WTC11 (cell line): ENCODE results near the gene SEC22A.

Source experiments
- ATF1 ChIP-seq: sonication (generic); formaldehyde crosslinking; IDR thresholded peaks from 2 replicates; pipeline ENCODE4 v1.8.1; 2023; ENCODE audit warnings: mild to moderate bottlenecking, moderate library complexity, missing genetic modification reagents
- ESRRA ChIP-seq: sonication (generic); formaldehyde crosslinking; IDR thresholded peaks from 2 replicates; pipeline ENCODE4 v1.8.1; 2022; ENCODE audit warnings: mild to moderate bottlenecking, missing genetic modification reagents, borderline replicate concordance
- GABPB1 ChIP-seq: sonication (generic); formaldehyde crosslinking; IDR thresholded peaks from 2 replicates; pipeline ENCODE4 v1.8.1; 2023; ENCODE audit warnings: mild to moderate bottlenecking, missing genetic modification reagents
- JUN ChIP-seq: sonication (generic); formaldehyde crosslinking; IDR thresholded peaks from 2 replicates; pipeline ENCODE4 v1.8.0; 2023; ENCODE audit warnings: mild to moderate bottlenecking, missing genetic modification reagents
- NFE2L1 ChIP-seq: sonication (generic); formaldehyde crosslinking; IDR thresholded peaks from 2 replicates; pipeline ENCODE4 v1.8.1; 2023; ENCODE audit warnings: missing genetic modification reagents
- SOX15 ChIP-seq: fragments of 250-450 bp; sonication (Bioruptor Pico); IDR thresholded peaks from 2 replicates; pipeline ENCODE4 v1.9.0; 2021; ENCODE audit warnings: mild to moderate bottlenecking
- TF ChIP-seq, protein P1 (sequence below): fragments of 200-600 bp; IDR thresholded peaks from 2 replicates; pipeline ENCODE4 v1.8.0; 2022; ENCODE audit warnings: antibody characterized with exemption
- TF ChIP-seq, protein P2 (sequence below): sonication (generic); formaldehyde crosslinking; IDR thresholded peaks from 2 replicates; pipeline ENCODE4 v1.8.1; 2023; ENCODE audit warnings: mild to moderate bottlenecking, missing genetic modification reagents
- TF ChIP-seq, protein P3 (sequence below): sonication (generic); formaldehyde crosslinking; IDR thresholded peaks from 2 replicates; pipeline ENCODE4 v1.8.0; 2022; ENCODE audit warnings: mild to moderate bottlenecking, missing genetic modification reagents
- TF ChIP-seq, protein P4 (sequence below): sonication (generic); formaldehyde crosslinking; conservative IDR thresholded peaks from 2 replicates; pipeline ENCODE4 v1.8.1; 2022; ENCODE audit warnings: mild to moderate bottlenecking, missing genetic modification reagents

DNA sequence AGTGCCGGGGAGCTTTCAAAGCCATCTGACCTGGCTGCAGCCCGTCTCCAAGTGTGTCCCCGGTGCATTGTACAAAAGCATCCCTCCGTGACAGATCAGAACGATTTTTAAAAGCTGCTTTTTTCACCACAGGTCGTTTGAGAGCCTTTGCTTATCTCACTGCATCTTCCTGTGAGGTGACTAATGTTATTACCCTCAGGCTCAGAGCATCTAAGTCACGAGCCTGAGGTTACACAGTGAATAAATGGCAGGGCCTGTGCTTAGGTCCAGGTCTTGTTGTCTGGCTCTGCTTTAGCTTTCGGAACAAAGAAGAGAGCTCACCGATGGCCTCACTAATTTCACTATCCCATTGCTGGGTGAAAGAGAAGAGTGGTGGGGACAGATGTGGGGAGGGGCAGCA, 83.3 kb downstream of the SEC22A start:
- TF ChIP-seq GABPB1 (CRISPR knock-in tag) (no peak), JUN (CRISPR knock-in tag) (no peak), NFE2L1 (CRISPR knock-in tag) (no peak), SOX15 (CRISPR knock-in tag) (no peak), ESRRA (CRISPR knock-in tag) (no peak), ATF1 (CRISPR knock-in tag) (no peak)
- TF ChIP-seq, protein P1, sequence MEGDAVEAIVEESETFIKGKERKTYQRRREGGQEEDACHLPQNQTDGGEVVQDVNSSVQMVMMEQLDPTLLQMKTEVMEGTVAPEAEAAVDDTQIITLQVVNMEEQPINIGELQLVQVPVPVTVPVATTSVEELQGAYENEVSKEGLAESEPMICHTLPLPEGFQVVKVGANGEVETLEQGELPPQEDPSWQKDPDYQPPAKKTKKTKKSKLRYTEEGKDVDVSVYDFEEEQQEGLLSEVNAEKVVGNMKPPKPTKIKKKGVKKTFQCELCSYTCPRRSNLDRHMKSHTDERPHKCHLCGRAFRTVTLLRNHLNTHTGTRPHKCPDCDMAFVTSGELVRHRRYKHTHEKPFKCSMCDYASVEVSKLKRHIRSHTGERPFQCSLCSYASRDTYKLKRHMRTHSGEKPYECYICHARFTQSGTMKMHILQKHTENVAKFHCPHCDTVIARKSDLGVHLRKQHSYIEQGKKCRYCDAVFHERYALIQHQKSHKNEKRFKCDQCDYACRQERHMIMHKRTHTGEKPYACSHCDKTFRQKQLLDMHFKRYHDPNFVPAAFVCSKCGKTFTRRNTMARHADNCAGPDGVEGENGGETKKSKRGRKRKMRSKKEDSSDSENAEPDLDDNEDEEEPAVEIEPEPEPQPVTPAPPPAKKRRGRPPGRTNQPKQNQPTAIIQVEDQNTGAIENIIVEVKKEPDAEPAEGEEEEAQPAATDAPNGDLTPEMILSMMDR = no peak
- TF ChIP-seq, protein P2, sequence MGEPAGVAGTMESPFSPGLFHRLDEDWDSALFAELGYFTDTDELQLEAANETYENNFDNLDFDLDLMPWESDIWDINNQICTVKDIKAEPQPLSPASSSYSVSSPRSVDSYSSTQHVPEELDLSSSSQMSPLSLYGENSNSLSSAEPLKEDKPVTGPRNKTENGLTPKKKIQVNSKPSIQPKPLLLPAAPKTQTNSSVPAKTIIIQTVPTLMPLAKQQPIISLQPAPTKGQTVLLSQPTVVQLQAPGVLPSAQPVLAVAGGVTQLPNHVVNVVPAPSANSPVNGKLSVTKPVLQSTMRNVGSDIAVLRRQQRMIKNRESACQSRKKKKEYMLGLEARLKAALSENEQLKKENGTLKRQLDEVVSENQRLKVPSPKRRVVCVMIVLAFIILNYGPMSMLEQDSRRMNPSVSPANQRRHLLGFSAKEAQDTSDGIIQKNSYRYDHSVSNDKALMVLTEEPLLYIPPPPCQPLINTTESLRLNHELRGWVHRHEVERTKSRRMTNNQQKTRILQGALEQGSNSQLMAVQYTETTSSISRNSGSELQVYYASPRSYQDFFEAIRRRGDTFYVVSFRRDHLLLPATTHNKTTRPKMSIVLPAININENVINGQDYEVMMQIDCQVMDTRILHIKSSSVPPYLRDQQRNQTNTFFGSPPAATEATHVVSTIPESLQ = no peak
- TF ChIP-seq, protein P3, sequence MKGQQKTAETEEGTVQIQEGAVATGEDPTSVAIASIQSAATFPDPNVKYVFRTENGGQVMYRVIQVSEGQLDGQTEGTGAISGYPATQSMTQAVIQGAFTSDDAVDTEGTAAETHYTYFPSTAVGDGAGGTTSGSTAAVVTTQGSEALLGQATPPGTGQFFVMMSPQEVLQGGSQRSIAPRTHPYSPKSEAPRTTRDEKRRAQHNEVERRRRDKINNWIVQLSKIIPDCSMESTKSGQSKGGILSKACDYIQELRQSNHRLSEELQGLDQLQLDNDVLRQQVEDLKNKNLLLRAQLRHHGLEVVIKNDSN = no peak
- TF ChIP-seq, protein P4, sequence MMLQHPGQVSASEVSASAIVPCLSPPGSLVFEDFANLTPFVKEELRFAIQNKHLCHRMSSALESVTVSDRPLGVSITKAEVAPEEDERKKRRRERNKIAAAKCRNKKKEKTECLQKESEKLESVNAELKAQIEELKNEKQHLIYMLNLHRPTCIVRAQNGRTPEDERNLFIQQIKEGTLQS (CRISPR knock-in tag) = no peak
